Measurements from ENCODE around the gene ORMDL2. TPM values are rescaled to one million over a fixed set of nuclear protein-coding genes. Genes with fewer than 3 reads are reported as not detected.

Gene ORMDL2
- total and polyA plus RNA-seq, 4 donors, result 22.4 to 98.1 (median 81.9) TPM

DNA sequence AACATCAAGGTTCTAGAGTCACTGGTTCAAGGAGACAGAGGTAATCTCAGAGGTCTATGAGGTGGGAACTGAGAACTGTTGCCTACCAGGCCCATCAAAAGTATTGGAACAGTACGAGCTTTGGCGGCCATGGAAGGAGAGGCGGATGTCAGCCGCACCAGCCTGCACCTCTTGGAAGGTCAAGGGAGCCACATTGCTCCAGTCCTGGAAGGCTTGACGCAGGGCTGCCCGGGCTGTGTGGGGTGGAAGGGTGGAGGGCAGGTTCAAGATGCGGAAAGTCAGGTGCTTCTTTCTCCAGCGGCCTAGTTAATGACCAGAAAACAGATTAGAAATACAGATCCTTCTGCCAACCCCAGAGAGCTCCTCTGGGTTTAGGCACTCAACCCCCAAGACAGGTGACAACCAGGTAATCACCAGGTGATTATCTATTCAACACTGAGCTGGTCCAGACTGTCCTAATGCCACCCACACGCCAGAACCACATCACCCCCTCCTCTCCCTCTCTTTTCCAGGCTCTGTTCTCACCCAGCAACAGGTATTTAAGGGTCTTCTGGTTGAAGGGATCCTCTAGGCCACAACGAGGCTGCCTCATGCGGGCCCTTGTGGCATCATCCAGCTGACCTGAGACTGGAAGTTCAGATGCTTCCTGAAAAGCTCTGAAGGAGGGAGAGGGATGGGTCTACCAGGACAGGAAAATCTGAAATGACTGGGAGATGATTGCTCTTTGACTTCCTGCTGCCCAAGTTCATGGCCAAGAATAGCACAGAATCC is 22.9 kb downstream of the ORMDL2 start:
- ATAC-seq (ENCODE audit: insufficient read depth, low FRiP score) (no peak), DNase-seq (no peak)
- TF ChIP-seq, protein P1, sequence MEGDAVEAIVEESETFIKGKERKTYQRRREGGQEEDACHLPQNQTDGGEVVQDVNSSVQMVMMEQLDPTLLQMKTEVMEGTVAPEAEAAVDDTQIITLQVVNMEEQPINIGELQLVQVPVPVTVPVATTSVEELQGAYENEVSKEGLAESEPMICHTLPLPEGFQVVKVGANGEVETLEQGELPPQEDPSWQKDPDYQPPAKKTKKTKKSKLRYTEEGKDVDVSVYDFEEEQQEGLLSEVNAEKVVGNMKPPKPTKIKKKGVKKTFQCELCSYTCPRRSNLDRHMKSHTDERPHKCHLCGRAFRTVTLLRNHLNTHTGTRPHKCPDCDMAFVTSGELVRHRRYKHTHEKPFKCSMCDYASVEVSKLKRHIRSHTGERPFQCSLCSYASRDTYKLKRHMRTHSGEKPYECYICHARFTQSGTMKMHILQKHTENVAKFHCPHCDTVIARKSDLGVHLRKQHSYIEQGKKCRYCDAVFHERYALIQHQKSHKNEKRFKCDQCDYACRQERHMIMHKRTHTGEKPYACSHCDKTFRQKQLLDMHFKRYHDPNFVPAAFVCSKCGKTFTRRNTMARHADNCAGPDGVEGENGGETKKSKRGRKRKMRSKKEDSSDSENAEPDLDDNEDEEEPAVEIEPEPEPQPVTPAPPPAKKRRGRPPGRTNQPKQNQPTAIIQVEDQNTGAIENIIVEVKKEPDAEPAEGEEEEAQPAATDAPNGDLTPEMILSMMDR (IDR thresholded peaks at IDR 0.05; ENCODE audit: control extremely low read depth, extremely low read depth), result no peak
- Histone ChIP-seq H3K36me3 (ENCODE audit: control insufficient read depth in 4 of 4, insufficient read depth in 4 of 4, low read length in 4 of 4) (peaks cover 0 to 3% (median 1%) of the 10 kb centered on the region in 4 donors), H3K9me3 (ENCODE audit: control insufficient read depth in 4 of 4, insufficient read depth in 3 of 4, low read length in 3 of 4) (no peaks in the 10 kb centered on the region), H3K27me3 (ENCODE audit: control insufficient read depth in 3 of 3, insufficient read depth in 3 of 3, low read length in 2 of 3) (no peaks in the 10 kb centered on the region), H3K9ac (ENCODE audit: insufficient read depth in 1 of 2, low read length in 2 of 2) (no peak overlapping the region), H3K27ac (ENCODE audit: low read depth in 1 of 2, low read length in 1 of 2) (no peak overlapping the region), H3K4me1 (ENCODE audit: control insufficient read depth in 5 of 5, insufficient read depth in 5 of 5, low read length in 5 of 5) (peaks cover 0 to 13% (median 0%) of the 10 kb centered on the region in 5 donors), H3K4me3 (no peak overlapping the region)
- 87 to 95% methylated on average over 11 of the region's 11 CpGs for WGBS, 2 donors

DNA sequence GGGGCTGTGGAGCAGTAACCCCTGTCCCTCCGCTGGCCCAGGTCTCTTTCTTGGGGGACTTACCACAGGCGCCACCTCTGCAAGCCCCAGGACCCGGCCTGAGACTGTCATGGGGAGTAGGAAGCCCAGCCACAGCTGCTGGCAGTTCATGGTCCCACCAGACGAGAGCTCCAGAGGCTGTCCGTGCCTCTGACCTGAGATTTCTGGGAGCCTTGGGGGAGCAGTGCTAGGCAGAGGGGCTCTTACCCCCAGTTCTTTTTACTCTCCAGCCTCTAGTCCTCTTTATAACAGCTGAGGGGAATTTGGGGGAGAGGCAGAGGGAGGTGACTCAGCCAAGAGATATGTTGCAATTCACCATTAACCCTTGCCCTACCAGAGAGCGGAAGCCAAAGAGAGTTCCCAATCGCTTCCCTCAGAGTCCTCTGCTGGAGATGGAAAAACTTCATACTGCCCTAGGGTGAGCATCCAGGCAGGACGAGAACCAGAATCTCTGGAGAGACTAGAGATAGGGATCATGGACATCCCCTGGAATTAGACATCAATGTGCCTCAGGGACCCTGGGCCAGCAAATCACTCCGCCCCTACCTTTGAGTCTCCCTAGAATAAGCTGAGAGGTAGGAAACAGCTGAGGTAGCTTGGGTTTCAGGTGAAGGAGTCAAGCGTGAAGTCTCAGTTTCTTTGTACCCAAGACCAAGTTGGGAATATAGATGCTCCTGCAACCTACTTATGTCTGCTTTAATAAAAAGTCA is 25.0 kb downstream of the ORMDL2 start, which contains the start of gene MMP19:
TSS of gene MMP19 (minus strand) at position 256 of the 749 bp plus-strand sequence. CDS start at position 150, 106 bp downstream.
- ATAC-seq (ENCODE audit: insufficient read depth, low FRiP score) (peak; percentile 63), DNase-seq (peak; percentile 77 to 92 (median 90))
- TF ChIP-seq, protein P1 (IDR thresholded peaks at IDR 0.05; ENCODE audit: control extremely low read depth, extremely low read depth), result no peak
- no peaks in the 10 kb centered on the region for H3K27me3 ChIP-seq (ENCODE audit: control insufficient read depth in 3 of 3, insufficient read depth in 3 of 3, low read length in 2 of 3)
- peaks cover 0 to 3% (median 1%) of the 10 kb centered on the region in 4 donors for H3K36me3 ChIP-seq (ENCODE audit: control insufficient read depth in 4 of 4, insufficient read depth in 4 of 4, low read length in 4 of 4)
- H3K4me3 ChIP-seq, result peak within 1 kb of the TSS; percentile 47
- peak within 1 kb of the TSS in 1 of 2 donors; percentile 70 for H3K9ac ChIP-seq (ENCODE audit: insufficient read depth in 1 of 2, low read length in 2 of 2)
- H3K9me3 ChIP-seq (ENCODE audit: control insufficient read depth in 4 of 4, insufficient read depth in 3 of 4, low read length in 3 of 4), result no peaks in the 10 kb centered on the region
- peak within 1 kb of the TSS in 1 of 2 donors; percentile 51 for H3K27ac ChIP-seq (ENCODE audit: low read depth in 1 of 2, low read length in 1 of 2)
- H3K4me1 ChIP-seq (ENCODE audit: control insufficient read depth in 5 of 5, insufficient read depth in 5 of 5, low read length in 5 of 5), result peaks cover 0 to 18% (median 0%) of the 10 kb centered on the region in 5 donors
- WGBS, 2 donors, result 59 to 63% methylated on average over 10 of the region's 10 CpGs

DNA sequence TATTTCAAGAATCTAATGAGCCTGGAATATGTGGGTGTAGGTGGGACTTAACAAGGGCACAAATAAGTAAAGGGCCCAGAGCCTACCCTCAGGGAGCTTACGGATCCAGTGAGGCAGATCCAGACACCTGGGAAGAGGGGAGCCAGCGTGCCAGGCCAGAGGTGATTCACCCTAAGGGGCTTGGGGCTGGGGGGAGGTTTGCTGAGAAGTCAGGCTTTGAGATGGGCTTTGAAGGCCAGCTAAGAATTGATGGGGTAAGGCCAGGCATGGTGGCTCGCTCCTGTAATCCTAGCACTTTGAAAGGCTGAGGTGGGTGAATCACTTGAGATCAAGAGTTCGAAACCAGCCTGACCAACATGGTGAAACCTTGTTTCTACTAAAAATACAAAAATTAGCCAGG is 25.6 kb downstream of the ORMDL2 start:
- H3K36me3 ChIP-seq (ENCODE audit: control insufficient read depth in 4 of 4, insufficient read depth in 4 of 4, low read length in 4 of 4), result peaks cover 0 to 3% (median under 1%) of the 10 kb centered on the region in 4 donors
- no peaks in the 10 kb centered on the region for H3K27me3 ChIP-seq (ENCODE audit: control insufficient read depth in 3 of 3, insufficient read depth in 3 of 3, low read length in 2 of 3)
- DNase-seq (no peak), ATAC-seq (ENCODE audit: insufficient read depth, low FRiP score) (no peak)
- no peak overlapping the region for H3K9ac ChIP-seq (ENCODE audit: insufficient read depth in 1 of 2, low read length in 2 of 2)
- no peak overlapping the region for H3K27ac ChIP-seq (ENCODE audit: low read depth in 1 of 2, low read length in 1 of 2)
- WGBS, 2 donors, result 94 to 95% methylated on average over 4 of the region's 4 CpGs
- H3K4me3 ChIP-seq, result no peak overlapping the region
- no peaks in the 10 kb centered on the region for H3K9me3 ChIP-seq (ENCODE audit: control insufficient read depth in 4 of 4, insufficient read depth in 3 of 4, low read length in 3 of 4)
- H3K4me1 ChIP-seq (ENCODE audit: control insufficient read depth in 5 of 5, insufficient read depth in 5 of 5, low read length in 5 of 5), result peaks cover 0 to 18% (median under 1%) of the 10 kb centered on the region in 5 donors
- TF ChIP-seq, protein P1 (IDR thresholded peaks at IDR 0.05; ENCODE audit: control extremely low read depth, extremely low read depth), result no peak
